GM10248 (cell line): ENCODE results near the gene AMIGO2.
"Not testable (repeated sequence)": the region's sequence is repeated elsewhere in the genome, so short reads cannot be mapped to it uniquely, and the experiment has no call there.

Experiments
- CTCF ChIA-PET: fragments of 300-600 bp; sonication (Branson Sonifier 250); formaldehyde crosslinking; extraction: SDS; loops from one replicate; lab custom pipeline; 2021; ENCODE audit warnings: antibody characterized with exemption; lab: Yijun Ruan, JAX
- POLR2A ChIA-PET: fragments of 350-650 bp; sonication (Branson Sonifier 250); formaldehyde crosslinking; extraction: SDS; loops from one replicate; lab custom pipeline; 2020; ENCODE audit warnings: antibody characterized with exemption; lab: Yijun Ruan, JAX
- DNase-seq: peaks from one replicate; pipeline ENCODE4 v3.0.0; 2012; ENCODE audit errors: extremely low spot score
- TF ChIP-seq, protein P1 (sequence below): IDR thresholded peaks from 2 replicates; pipeline ENCODE4 v1.5.1; 2012; ENCODE audit warnings: mild to moderate bottlenecking, low read depth; ENCODE audit errors: extremely low read depth, missing control alignments, control extremely low read depth

The AMIGO2 gene

DNA sequence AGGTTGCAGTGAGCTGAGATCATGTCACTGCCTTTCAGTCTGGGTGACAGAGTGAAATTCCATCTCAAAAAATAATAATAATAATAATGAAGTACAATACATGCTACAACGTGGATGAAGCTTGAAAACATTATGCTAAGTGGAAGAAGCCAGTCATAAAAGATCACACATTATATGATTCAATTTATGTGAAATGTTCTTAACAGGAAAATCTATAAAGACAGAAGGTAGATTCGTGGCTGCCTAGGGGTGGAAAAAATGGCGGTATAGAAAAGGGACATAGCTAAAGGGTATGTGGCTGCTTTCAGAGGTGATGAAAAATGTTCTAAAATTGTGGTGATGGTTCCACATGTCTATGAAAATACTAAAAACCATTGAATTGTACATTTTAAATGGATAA lies 41.0 kb upstream of the AMIGO2 start:
- POLR2A ChIA-PET, result no interaction called here
- no peak for DNase-seq
- CTCF ChIA-PET, result no interaction called here
- TF ChIP-seq, protein P1, sequence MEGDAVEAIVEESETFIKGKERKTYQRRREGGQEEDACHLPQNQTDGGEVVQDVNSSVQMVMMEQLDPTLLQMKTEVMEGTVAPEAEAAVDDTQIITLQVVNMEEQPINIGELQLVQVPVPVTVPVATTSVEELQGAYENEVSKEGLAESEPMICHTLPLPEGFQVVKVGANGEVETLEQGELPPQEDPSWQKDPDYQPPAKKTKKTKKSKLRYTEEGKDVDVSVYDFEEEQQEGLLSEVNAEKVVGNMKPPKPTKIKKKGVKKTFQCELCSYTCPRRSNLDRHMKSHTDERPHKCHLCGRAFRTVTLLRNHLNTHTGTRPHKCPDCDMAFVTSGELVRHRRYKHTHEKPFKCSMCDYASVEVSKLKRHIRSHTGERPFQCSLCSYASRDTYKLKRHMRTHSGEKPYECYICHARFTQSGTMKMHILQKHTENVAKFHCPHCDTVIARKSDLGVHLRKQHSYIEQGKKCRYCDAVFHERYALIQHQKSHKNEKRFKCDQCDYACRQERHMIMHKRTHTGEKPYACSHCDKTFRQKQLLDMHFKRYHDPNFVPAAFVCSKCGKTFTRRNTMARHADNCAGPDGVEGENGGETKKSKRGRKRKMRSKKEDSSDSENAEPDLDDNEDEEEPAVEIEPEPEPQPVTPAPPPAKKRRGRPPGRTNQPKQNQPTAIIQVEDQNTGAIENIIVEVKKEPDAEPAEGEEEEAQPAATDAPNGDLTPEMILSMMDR, result no peak

DNA sequence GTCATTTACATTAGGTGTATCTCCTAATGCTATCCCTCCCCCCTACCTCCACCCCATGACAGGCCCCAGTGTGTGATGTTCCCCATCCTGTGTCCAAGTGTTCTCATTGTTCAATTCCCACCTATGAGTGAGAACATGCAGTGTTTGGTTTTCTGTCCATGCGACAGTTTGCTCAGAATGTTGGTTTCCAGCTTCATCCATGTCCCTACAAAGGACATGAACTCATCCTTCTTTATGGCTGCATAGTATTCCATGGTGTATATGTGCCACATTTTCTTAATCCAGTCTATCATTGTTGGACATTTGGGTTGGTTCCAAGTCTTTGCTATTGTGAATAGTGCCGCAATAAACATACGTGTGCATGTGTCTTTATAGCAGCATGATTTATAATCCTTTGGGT lies 37.5 kb upstream of the AMIGO2 start:
- POLR2A ChIA-PET, DNase-seq: not testable (repeated sequence)
- CTCF ChIA-PET, result interaction anchor here (1.2 to 2.1 kb wide), 2 partner anchors 11 to 37 kb away, joined by 4 read pairs; partner anchors contain the start of genes AMIGO2 and PCED1B

DNA sequence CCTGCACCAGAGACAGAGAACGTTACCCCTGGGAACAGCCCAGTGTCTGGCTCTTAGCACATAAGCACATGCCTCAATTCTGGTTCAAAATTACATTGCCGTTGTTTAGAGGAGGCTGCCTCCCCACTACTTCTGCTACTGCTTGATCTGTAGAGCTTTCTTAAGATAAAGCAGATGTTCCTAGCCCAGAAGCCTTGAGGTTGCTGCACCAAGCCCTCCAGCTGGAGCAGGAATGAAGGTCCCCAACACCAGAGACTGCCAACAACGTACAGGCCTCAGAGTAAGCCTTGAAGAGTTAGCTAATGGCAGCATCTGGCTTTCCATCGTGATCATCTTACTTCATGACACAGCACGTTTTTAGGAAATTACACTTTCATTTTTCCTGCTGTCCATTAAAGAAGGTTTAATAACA lies 34.7 kb upstream of the AMIGO2 start:
- ChIA-PET CTCF (interaction anchor here (1.3 kb wide), 1 partner anchor 43 kb away, joined by 3 read pairs; no protein-coding TSS in a partner anchor), POLR2A (no interaction called here)
- TF ChIP-seq, protein P1, result no peak
- no peak for DNase-seq

DNA sequence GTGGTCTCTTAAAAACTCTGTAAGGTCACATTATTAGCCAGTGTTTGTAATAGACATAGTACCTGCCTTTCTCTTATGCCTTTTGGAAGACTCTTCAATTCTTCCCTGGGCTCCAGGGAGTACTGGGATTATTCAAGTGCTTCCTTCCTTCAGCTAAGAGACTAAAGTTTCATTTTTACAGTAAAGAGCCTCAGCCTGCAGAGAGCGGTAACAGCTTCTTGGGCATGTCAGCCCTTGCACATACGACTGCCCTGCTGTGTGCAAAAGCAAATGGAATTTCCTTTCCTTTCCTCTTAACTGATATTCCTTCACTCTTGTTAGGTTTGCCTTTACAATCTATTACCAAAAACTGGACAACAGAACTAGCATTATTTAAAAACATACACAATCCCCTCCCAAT lies 32.9 kb upstream of the AMIGO2 start:
- ChIA-PET CTCF (no interaction called here), POLR2A (no interaction called here)
- TF ChIP-seq, protein P1, result no peak
- DNase-seq, result no peak

DNA sequence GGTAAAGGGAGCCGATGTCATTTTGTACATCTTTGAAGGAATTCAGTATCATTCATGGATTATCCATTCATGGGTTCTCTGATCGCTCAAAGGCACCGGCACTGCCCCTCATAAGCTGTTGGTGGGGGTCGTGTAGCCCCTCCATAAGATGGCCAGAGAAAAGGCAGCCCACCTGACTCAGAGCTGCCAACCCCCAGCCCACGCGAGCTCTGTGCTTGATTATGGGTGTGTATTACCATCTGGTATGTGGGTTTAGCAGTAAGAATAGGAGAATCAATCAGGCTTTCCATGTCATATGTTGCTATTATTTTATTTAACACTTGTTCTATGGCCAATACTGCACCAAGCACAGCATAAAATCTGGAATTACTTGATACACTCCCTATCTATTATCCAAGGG lies 32.1 kb upstream of the AMIGO2 start:
- ChIA-PET POLR2A (no interaction called here), CTCF (no interaction called here)
- TF ChIP-seq, protein P1, result no peak

DNA sequence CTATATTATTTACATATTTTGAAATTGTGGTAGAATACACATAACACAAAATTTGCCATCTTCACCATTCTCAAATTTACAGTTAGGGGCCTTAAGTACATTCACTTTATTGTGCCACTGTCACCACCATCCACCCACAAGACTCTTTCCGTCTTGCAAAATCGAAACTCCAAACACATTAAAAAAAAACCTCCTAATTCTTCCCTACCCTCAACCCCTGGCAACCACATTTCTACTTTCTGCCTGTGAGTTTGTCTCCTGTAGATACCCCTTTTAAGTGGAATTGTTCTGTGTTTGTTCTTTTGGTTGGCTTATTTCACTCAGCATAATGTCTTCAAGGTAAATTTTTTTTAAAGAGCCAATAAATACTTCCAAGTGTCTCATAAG lies 31.6 kb upstream of the AMIGO2 start:
- DNase-seq, result no peak
- TF ChIP-seq, protein P1, result no peak
- CTCF ChIA-PET, result no interaction called here
- POLR2A ChIA-PET, result no interaction called here

More for the DNA sequence above, 32.1 kb upstream of the AMIGO2 start:
- no peak for DNase-seq

DNA sequence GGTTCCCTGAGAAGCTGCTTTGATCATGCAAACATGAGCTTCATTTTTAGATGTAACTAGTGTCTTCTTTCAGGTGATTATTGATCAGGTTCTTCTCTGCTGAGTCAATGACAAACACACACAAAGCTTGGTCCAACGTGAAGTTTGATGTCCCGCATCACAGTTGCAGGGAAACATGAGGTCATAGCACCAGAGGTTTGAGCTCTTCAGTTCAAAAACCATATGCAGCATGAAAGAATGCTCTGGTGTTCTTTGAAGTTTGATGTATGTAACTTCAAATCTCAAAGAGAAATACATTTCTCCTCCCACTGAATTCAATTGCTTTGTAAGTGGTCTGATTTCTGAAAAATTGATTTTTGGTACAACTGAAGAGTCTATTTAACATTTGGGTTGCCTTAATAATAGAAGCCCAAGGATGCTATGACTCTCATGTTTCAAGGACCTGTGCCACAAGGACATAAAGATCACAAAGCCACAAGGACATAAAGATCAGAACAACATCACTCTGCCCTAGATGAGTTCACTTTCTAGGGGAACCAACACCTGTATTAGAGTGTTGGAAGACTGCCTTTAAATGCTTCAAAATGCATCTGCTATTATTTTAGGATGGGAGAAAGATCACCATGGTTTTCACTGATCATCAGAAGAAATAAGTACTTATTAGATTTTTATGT lies 31.1 kb upstream of the AMIGO2 start:
- CTCF ChIA-PET, result interaction anchor here (1.0 to 1.1 kb wide), 2 partner anchors 9 to 21 kb away, joined by 3 read pairs; no protein-coding TSS in a partner anchor

More for the DNA sequence above, 31.1 kb upstream of the AMIGO2 start:
- POLR2A ChIA-PET, result no interaction called here
- DNase-seq, result no peak
- TF ChIP-seq, protein P1, result no peak
